Mucosa of gallbladder (tissue), 1 donor: ENCODE data around the gene ITPR3. TPM values are rescaled to one million over a fixed set of nuclear protein-coding genes. Genes with fewer than 3 reads are reported as not detected.
A peak's percentile ranks its signal among the peaks of the same experiment; 100 is the strongest.

Experiments
- DNase-seq: peaks from one replicate; pipeline ENCODE4 v3.0.0-alpha.2; 2020; ENCODE audit warnings: low spot score
- total RNA-seq: library from RNA; stranded (reverse); gene quantifications from one replicate; pipeline ENCODE4 v1.2.1, GENCODE V29; 2021
- donor health status: DM: no; HTN: no; CAD: no.

Gene ITPR3
- total RNA-seq, 1 donor from 2014 or later, result 104 TPM

DNA sequence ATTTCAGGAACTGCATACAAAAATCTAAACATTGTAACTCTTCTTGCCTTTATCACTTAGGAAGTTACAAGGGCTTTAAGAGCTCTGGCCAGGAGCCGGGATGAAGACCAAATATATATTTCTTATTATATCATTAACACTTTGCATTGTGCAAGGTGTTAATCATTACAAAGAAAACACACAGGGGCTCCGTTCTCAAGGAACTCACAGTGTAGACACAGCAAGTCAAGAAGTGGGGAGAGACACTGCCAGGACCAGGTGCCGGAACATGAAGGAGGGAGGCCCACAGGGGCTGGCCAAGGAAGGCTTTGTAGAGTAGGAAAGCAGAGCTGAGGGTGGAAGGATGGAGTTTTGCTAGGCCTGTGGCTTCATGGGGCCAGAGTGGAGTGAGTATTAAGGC is 17.4 kb downstream of the ITPR3 start:
- peak; percentile 53 for DNase-seq

DNA sequence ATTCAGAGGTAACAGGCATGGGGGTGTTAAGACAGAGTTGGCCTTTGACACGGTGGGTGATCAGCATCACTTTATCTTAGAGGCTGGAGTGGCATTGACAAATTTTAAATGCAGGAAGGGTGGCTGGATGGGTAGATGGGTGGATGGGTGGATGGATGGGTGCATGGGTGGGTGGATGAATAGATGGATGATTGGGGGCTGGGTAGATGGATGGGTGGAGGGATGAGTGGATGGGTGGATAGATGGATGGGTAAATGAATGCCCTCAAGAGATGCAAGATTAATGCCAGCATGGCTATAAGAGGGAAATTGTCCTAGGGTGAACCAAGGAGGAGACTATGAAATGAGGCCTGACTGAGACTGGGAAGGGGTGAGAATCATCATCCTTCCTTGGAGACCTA is 18.4 kb downstream of the ITPR3 start:
- DNase-seq, result no peak

- DNase-seq, result no peak
Measured at GRCh38 chr6:33640361-33640760, 19.2 kb downstream of the ITPR3 start.

GRCh38 chr6:33641144-33641543 is 20.0 kb downstream of the ITPR3 start:
- DNase-seq, result no peak

DNA sequence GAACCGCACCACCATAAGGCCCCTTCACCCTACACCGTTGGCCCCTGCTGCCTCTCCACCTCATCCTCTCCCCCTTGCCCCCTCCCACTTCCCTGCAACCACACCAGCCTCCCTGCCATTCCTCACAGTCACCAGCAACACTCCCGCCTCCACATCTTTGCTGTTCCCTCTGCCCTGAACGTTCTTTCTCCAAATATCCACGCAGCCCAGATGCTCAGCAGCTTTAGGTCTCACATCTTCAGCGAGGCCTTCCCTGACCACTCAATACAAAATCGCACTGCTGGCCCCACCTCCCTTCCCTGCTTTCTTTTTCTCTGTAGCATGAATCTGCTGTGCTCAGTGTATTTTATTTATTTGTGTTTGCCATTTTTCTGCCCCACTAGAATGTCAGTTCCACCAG is 20.5 kb downstream of the ITPR3 start:
- DNase-seq, result no peak

DNA sequence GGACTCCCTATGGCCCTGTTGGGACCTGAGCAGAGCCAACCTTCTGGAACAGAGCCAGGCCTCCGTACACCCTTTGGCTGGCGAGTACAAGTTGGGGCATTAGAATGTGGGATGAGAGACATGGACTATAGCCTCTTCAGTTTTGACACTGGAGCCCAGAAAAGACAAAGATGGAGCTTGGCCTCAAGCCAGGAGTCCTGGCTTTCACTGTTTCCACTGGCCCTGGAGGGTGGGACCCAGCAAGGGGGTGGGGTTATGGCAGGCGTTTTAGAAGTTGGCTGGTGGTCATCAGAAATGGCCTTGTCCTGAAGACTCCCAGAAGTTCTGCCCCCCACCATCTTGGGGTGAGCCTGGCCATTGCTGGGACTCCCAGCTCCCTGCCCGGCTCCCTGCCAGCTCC is 21.8 kb downstream of the ITPR3 start:
- no peak for DNase-seq

- DNase-seq, result no peak
Measured at GRCh38 chr6:33651403-33651802, 30.3 kb downstream of the ITPR3 start.

DNA sequence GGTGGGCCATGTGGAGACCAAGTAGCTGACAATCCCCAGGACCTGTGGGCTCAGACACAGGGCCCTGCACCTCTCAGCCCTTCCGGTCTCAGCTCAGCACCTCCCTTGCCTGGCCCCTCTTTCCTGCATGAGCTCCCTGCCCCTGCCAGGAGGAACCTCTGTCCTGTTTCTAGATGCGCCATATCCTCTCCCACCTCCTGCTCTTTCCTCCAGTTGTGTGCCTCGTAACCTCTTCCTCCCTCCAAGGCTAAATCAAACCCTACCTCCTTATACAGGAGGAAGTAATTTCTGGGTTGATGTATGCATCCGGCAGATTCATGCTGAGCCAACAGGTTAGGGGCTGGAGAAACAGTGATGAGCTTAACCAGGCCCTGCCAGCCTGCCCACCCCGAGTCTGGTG is 30.9 kb downstream of the ITPR3 start:
- no peak for DNase-seq

DNA sequence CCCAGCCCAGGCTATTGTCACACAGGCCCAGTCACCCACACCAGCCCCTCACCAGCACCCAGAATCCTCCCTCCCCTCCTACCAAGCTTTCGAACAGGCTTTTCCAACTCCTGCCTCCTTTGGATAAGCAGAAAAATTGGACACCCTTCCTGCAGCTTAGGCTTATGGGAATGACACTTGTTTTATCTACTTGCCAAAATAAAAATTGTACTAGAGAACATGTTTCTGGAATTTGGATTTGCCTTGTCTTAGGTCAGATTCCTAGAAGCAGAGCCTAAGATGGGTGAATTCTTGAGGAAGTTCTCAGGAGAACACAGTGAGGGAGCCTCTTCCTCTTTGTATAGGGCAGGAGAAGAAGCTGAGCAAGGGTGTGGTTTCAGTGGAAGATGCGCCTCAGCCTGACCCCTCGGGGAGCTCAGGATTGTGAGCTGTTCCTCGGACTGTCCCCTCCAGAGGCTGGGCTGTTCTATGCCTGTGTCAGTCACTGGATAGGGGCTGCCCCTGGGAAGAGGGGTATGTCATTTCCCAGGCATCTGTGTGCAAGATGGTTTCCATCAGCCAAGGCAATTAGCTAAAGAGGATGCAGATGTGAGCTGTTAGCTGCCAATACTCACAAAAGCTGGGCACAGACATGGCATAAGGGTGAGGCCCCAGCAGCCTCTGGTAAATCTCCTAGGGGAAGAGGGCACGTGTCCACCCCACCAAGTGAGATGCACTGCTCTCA is 33.9 kb downstream of the ITPR3 start:
- no peak for DNase-seq

GRCh38 chr6:33656844-33657243 is 35.7 kb downstream of the ITPR3 start:
- DNase-seq, result no peak

DNA sequence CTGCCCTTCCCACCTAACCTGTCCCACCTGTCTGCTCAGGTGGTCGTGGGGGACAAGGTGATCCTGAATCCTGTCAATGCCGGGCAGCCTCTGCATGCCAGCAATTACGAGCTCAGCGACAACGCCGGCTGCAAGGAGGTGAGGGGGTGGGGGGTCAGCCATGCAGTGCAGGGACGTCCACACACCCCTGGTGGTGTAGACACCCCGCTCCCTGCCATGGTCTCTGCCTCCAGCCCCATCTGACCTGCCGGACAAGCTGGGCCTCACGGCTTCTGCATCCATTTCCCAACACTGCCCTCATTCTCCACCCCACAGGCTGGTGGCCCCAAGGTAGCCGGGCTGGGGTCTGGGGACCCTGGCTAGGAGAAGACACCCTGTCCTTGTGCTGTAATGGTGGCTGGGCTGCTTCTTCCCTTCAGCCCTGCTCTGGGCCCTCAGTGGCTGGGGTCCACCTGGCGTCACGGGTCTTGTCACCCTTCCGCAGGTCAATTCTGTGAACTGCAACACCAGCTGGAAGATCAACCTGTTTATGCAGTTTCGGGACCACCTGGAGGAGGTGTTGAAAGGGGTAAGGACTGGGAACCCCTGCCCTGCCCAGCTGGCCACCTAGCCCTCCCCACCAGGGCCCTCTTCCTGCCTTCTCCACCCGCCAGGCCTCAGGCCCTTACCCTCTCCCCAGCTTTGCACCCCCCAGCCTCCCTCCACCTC is 38.0 kb downstream of the ITPR3 start:
- no peak for DNase-seq

DNA sequence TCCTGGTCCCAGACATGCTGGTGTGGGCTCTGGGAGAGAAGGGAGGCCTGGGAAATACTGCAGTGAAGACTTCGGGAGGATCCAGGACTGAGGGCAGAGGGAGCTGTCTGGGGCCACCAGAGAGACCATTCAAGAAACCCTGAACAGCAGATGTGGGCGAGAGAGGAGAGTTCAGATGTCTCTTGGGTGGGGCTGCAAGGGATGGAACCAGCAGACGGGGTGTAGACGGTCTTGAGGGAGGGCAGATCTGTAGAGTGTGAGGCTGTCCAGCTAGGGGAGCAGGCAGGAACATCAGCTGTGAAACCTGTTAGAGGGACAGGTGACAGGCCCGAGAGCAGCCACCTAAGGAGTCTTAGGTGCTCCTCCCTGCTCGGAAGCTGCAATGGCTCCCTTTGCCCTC is 38.9 kb downstream of the ITPR3 start:
- no peak for DNase-seq

DNA sequence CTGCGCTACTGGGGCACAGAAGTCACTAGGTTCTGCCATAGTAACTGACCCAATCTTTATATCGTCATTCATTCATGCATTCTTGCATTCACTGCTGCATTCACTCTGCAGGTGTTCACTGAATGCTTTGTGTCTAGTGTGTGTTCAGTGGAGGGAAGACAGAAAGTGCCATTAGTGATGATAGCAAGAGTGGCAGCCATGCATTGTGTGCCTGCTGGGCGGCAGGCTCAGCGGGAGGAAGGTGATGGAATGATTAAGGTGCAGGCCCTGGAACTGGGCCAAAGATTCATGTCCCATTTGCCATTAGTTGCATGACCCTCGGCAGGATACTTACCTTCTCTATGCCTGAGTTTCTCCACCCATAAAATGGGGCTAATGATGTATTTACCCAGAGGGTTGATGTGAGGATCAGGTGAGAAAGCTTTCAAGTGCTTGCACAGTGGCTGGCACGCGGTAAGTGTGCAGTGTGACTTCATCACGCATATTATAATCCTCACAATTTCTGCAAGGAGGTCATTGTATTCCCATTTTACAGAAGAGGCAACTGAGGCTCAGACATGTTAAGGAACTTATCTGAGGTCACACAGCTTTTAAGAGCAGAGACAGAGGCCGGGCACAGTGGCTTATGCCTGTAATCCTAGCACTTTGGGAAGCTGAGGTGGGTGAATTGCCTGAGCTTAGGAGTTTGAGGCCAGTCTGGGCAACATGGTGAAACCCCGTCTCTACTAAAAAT is 40.1 kb downstream of the ITPR3 start:
- DNase-seq, result no peak

DNA sequence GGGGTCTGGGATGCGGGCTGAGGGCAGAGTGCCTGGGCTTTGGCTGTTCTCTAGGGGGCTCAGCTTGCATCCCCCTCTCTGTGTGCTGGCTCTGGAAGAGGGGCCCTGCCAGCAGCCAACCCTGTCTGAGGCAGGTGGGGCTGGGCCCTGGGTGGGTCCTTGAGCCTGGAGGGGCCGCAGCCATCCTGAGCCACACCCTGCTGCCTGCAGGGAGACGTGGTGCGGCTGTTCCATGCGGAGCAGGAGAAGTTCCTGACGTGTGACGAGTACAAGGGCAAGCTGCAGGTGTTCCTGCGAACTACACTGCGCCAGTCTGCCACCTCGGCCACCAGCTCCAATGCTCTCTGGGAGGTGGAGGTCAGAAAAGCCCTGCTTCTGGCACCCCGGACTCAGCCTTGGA is 41.2 kb downstream of the ITPR3 start:
- DNase-seq, result no peak

DNA sequence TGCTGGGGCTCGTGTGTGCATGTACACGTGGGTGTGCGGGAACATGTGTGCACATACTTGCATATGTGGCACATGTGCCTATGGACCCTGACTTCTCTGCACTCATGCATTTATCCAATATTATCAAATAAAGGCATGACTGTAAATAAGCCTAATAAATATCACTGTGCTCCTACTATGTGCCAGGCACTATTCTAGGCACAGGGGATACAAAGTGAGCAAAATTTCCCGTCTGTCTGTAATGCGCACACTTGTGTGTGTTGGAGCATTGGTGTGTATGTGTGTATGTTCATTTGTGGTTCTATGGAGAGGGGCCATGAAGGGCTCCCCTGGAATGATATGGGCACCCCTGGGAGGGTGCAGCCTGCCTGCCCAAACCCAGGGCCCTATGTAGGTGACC is 41.9 kb downstream of the ITPR3 start:
- DNase-seq, result no peak

- DNase-seq, result no peak
Measured at GRCh38 chr6:33663727-33664449, 42.8 kb downstream of the ITPR3 start.

GRCh38 chr6:33664506-33665057 is 43.5 kb downstream of the ITPR3 start:
- no peak for DNase-seq

- no peak for DNase-seq
Measured at GRCh38 chr6:33665957-33666356, 44.8 kb downstream of the ITPR3 start.

DNA sequence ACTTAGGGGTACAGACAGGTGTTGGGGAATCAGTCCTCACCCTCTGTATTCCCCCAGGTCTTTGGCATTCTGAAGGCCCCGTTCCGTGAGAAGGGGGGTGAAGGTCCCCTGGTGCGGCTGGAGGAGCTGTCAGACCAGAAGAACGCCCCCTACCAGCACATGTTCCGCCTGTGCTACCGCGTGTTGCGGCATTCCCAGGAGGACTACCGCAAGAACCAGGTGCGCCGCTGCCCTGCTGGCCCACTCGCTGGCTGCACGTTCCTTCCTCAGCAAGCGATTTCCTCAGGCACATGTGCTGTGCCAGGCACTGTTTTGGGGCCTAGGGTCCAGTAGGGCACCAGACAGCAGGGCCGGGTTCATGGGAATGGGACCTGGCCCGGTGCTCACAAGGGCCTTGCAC is 46.0 kb downstream of the ITPR3 start:
- no peak for DNase-seq

GRCh38 chr6:33667776-33668175 is 46.7 kb downstream of the ITPR3 start:
- no peak for DNase-seq

DNA sequence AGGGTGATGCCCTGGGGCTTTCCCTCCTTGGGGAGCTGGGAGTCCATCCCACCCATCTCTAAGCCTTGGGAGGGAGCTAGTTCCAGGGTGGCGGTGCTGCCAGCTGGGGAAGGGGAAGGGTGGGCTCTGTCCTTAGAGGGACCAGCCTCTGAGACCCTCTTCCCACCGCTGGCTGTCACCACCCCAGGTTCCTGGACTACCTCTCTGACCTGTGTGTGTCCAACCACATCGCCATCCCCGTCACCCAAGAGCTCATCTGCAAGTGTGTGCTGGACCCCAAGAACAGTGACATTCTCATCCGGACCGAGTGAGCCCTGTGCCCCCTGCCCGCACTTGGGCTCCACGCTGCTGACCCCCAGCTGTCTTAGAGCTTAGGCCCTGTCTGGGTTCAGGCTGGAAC is 47.2 kb downstream of the ITPR3 start:
- DNase-seq, result no peak

- DNase-seq, result peak; percentile 50
Measured at GRCh38 chr6:33668914-33669313, 47.8 kb downstream of the ITPR3 start.
